ENCODE data around the gene PIEZO1.

- no peak for TF ChIP-seq POLR2A (IDR thresholded peaks at IDR 0.05; ENCODE audit: low read length)
- TF ChIP-seq GATA1 (IDR thresholded peaks at IDR 0.05; ENCODE audit: low read depth, low read length): no peak
These were observed 63.8 kb downstream of the PIEZO1 start for GRCh38 chr16:88721236-88721635.
